GM23248 (cell line): ENCODE results near the gene FAM117A. TPM values are rescaled to one million over a fixed set of nuclear protein-coding genes. Genes with fewer than 3 reads are reported as not detected.
"Not testable (repeated sequence)": the region's sequence is repeated elsewhere in the genome, so short reads cannot be mapped to it uniquely, and the experiment has no call there.

Source experiments
- DNase-seq: peaks from one replicate; pipeline ENCODE4 v3.0.0-alpha.2; 2015
- H2AFZ ChIP-seq: fragments of 200-600 bp; sonication (generic); 2 replicates; pipeline ENCODE4 v1.6.1; 2016; ENCODE audit warnings: antibody characterized with exemption
- H3F3A ChIP-seq: fragments of 200-600 bp; sonication (generic); 2 replicates; pipeline ENCODE4 v1.6.1; 2016; ENCODE audit warnings: mild to moderate bottlenecking, antibody characterized with exemption, mixed run types; ENCODE audit not compliant: insufficient read depth
- H3K27ac ChIP-seq: fragments of 200-600 bp; sonication (generic); 2 replicates; pipeline ENCODE4 v1.5.1; 2016; ENCODE audit warnings: mild to moderate bottlenecking
- H3K27me3 ChIP-seq: fragments of 200-600 bp; sonication (generic); replicated peaks from 2 replicates; pipeline ENCODE4 v1.6.1; 2016; ENCODE audit warnings: mild to moderate bottlenecking; ENCODE audit not compliant: insufficient read depth
- H3K36me3 ChIP-seq: fragments of 200-600 bp; sonication (generic); 2 replicates; pipeline ENCODE4 v1.6.1; 2016; ENCODE audit warnings: low read depth, mild to moderate bottlenecking
- H3K4me1 ChIP-seq: fragments of 200-600 bp; sonication (generic); 2 replicates; pipeline ENCODE4 v1.6.1; 2016; ENCODE audit warnings: mild to moderate bottlenecking; ENCODE audit not compliant: insufficient read depth
- H3K4me2 ChIP-seq: fragments of 200-600 bp; sonication (generic); one replicate; pipeline ENCODE4 v1.6.1; 2016; ENCODE audit warnings: mild to moderate bottlenecking; ENCODE audit not compliant: unreplicated experiment
- H3K4me3 ChIP-seq: fragments of 200-600 bp; sonication (generic); 2 replicates; pipeline ENCODE4 v1.5.1; 2016; ENCODE audit warnings: mild to moderate bottlenecking
- H3K79me2 ChIP-seq: fragments of 200-600 bp; sonication (generic); 2 replicates; pipeline ENCODE4 v1.6.1; 2016; ENCODE audit warnings: mild to moderate bottlenecking; ENCODE audit not compliant: insufficient read depth
- H3K9ac ChIP-seq: fragments of 200-600 bp; sonication (generic); 2 replicates; pipeline ENCODE4 v1.6.1; 2016; ENCODE audit warnings: mild to moderate bottlenecking
- H3K9me2 ChIP-seq: fragments of 200-600 bp; sonication (generic); 2 replicates; pipeline ENCODE4 v1.6.1; 2016; ENCODE audit warnings: mixed run types, mild to moderate bottlenecking, moderate library complexity; ENCODE audit not compliant: insufficient read depth
- H3K9me3 ChIP-seq: fragments of 200-600 bp; sonication (generic); one replicate; pipeline ENCODE4 v1.6.1; 2017; ENCODE audit warnings: low read depth
- H4K20me1 ChIP-seq: fragments of 200-600 bp; sonication (generic); 2 replicates; pipeline ENCODE4 v1.6.0; 2016; ENCODE audit not compliant: insufficient read depth
- EZH2 ChIP-seq: fragments of 200-600 bp; sonication (generic); IDR thresholded peaks from 2 replicates; pipeline ENCODE4 v1.6.1; 2018; ENCODE audit warnings: antibody characterized with exemption, mild to moderate bottlenecking; ENCODE audit not compliant: insufficient read depth, poor library complexity, severe bottlenecking
- EZH2phosphoT487 ChIP-seq: fragments of 200-600 bp; sonication (generic); IDR thresholded peaks from 2 replicates; pipeline ENCODE4 v1.6.1; 2018; ENCODE audit warnings: antibody characterized with exemption, moderate library complexity, mild to moderate bottlenecking, low read depth; ENCODE audit not compliant: insufficient read depth
- WGBS, 2 experiments: methylation state at CpG; one replicate each; pipeline ENCODE4 v1.1.6; 2015 to 2017; ENCODE audit warnings: low lambda C conversion rate in 2 of 2, low coverage in 1 of 2; ENCODE audit errors: missing lambda C conversion rate in 2 of 2; 5-methylcytosine and 5-hydroxymethylcytosine counted together
- in situ Hi-C: fragments of 300-500 bp; cut with MboI; formaldehyde crosslinking; loops from 2 replicates; pipeline ENCODE4 v1.15.0; 2020
- polyA plus RNA-seq: library from polyadenylated mRNA; unstranded; fragments of >200 nt; fragmentation: Nextera tagmentation; extraction: Ambion mirVana; gene quantifications from 2 replicates; pipeline ENCODE4 v1.2.1, GENCODE V29; 2016
- total RNA-seq: library from RNA; depleted of rRNA; stranded (reverse); fragments of >200 nt; shearing (Covaris generic); gene quantifications from 2 replicates; pipeline ENCODE4 v1.2.3, GENCODE V29; 2014

Gene FAM117A
- total and polyA plus RNA-seq, 2 experiments from 2014 or later = 1.8 to 4.0 TPM

DNA sequence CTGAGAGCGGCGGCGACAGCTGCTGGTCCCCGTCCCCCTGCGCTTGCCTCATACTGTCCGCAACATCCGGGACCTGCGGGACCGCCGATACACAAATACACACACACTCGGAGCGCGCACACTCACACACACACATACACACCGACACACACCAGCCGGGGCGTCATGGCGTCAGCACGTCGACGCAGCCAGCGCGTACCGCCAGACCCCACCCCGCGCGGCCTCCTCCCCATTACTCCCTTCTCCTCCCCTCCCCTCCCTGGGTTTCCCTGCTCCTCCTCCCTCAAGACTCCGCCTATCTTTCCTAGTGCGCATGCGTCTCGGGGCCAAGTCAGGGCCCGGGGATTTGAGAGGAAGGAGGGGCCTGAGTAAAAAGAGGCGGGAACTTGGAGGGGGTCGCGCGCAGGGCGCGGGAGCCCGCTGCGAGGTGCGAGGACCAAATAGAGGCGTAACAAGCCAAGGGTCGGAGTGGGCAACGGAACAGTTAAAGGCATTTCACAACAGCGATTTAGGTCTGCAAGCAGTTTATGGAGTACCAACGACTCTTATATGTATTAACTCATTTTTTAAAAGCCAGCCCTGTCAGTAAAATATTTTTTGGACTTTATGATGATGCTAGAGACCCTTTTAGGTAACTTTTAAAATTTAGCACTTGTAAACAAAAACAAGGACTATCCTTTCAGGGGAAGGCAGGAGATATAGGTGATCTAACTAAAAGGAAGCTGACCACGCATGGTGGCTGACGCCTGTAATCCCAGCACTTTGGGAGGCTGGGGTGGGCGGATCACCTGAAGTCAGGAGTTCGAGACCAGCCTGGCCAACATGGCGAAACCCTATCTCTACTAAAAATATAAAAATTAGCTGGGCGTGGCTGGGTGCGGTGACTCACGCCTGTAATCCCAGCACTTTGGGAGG lies 85.7 kb downstream of the FAM117A start, which contains the start of gene SPOP:
TSS of gene SPOP (minus strand) at position 165 of the 915 bp plus-strand sequence. CDS start 55,287 bp downstream, outside the sequence.
- no peaks in the 10 kb centered on the region for H4K20me1 ChIP-seq
- H3K27ac ChIP-seq = peak within 1 kb of the TSS; percentile 88
- peak within 1 kb of the TSS; percentile 98 for H2AFZ ChIP-seq
- H3K4me1 ChIP-seq = peaks cover 28% of the 10 kb centered on the region
- H3K4me2 ChIP-seq = peak within 1 kb of the TSS; percentile 100
- WGBS, 2 experiments = 18 to 25% methylated on average over 34 to 48 of the region's 53 CpGs
- H3K9me3 ChIP-seq = no peaks in the 10 kb centered on the region
- H3K4me3 ChIP-seq = peak within 1 kb of the TSS; percentile 77
- peaks cover 12% of the 10 kb centered on the region; the same call in 1 of the 2 replicates for H3F3A ChIP-seq
- H3K27me3 ChIP-seq = no peaks in the 10 kb centered on the region
- peaks cover 40% of the 10 kb centered on the region for H3K79me2 ChIP-seq
- TF ChIP-seq EZH2 (no peak), EZH2phosphoT487 (no peak)
- in situ Hi-C loops = no loop called here
- peak within 1 kb of the TSS; percentile 93 for H3K9ac ChIP-seq
- H3K9me2 ChIP-seq = no peaks in the 10 kb centered on the region
- DNase-seq = peak; percentile 99
- H3K36me3 ChIP-seq = 0 out of 2 replicates have a peak, but pooled peaks cover 7% of the 10 kb centered on the region

DNA sequence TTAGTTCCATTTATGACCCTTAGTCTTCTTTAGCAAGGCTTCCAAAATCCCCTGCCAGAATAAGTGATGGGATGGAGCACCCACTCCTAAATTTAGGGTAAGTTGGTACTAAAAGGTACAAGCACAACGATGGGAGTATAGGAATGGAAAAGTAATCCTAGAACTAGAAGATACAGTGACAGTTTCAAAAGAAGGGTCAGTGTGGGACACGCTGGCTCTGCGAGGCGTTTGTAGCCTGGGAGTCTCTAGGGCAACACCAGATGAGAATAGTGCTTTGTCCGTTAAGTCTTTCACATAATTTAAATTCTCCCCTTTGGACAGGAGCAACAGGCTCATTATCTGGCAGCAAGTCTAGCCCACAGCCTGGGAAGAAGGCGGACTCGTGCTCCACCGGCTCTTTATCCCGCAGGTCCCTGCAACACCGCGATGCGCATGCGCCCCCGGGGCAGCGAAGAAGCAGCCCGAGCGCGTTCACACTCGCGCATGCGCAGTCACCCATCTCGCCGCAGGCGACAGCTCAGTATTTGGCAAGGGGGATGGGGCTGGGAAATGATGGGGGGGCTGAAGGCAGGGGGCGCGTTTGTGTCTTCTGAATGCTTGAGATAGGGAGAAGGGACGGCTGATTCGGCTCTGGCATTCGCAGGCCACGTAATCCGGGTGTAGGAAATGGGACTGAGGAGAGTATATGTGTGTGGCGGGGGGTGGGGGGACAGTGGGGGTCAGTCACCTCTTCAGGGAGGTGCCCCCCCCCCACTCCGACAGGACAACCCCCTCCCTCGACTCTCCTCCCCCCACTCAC lies 86.6 kb downstream of the FAM117A start:
- in situ Hi-C loops = no loop called here

DNA sequence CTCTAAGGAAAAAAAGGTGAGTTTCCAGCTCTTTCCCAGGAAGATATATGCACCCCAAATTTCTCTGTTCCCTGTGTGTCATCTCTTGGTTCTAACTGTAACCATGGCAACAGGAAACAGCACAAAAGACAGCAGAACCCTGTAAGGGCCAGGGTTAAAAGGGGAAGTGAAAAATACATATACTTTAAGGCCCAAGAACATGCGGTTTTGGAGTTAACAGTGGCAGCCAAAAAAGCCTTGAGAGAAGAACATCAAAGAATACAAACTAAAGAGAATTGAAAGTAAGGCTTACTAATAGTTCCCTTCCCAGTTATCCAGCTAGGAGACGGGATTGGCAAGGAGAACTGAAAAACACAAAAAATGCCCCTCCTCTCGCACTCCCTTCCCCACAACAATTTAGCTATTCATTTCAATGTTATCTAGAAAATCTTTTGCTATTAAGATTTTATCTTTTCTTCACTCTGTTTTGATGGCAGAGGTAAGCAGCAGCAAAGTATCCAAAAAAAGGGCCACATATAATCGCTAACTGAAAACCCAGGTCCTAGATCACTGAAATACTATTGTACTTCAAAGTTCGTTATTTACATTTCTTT lies 87.6 kb downstream of the FAM117A start:
- Histone ChIP-seq H3K27ac (peak overlapping the region; percentile 88), H3K4me3 (peak overlapping the region; percentile 77), H3K79me2 (peaks cover 59% of the 10 kb centered on the region), H4K20me1 (no peaks in the 10 kb centered on the region), H3K27me3 (no peaks in the 10 kb centered on the region), H3F3A (peaks cover 13% of the 10 kb centered on the region; the same call in 1 of the 2 replicates), H3K9ac (peak overlapping the region; percentile 93), H3K9me3 (no peaks in the 10 kb centered on the region), H3K4me2 (peak overlapping the region; percentile 100), H3K4me1 (peaks cover 29% of the 10 kb centered on the region), H3K36me3 (0 out of 2 replicates have a peak, but pooled peaks cover 7% of the 10 kb centered on the region), H3K9me2 (no peaks in the 10 kb centered on the region), H2AFZ (peak overlapping the region; percentile 82)
- whole genome bisulfite sequencing, 2 experiments = 31 to 34% methylated on average over 5 of the region's 5 CpGs
- peak; percentile 78 for DNase-seq
- TF ChIP-seq EZH2phosphoT487 (no peak), EZH2 (no peak)
- in situ Hi-C loops = no loop called here

More for the DNA sequence above, 86.6 kb downstream of the FAM117A start:
- peak overlapping the region; percentile 77 for H3K4me3 ChIP-seq
- H3K9me2 ChIP-seq = no peaks in the 10 kb centered on the region
- 1 to 2% methylated on average over 29 to 32 of the region's 34 CpGs for WGBS, 2 experiments
- peak overlapping the region; percentile 100 for H3K4me2 ChIP-seq
- H3K4me1 ChIP-seq = peaks cover 28% of the 10 kb centered on the region
- 0 out of 2 replicates have a peak, but pooled peaks cover 7% of the 10 kb centered on the region for H3K36me3 ChIP-seq
- DNase-seq = peak; percentile 96
- peak overlapping the region; percentile 88 for H3K27ac ChIP-seq
- peaks cover 49% of the 10 kb centered on the region for H3K79me2 ChIP-seq
- H2AFZ ChIP-seq = peak overlapping the region; percentile 82
- no peaks in the 10 kb centered on the region for H3K9me3 ChIP-seq
- H4K20me1 ChIP-seq = no peaks in the 10 kb centered on the region
- H3K9ac ChIP-seq = peak overlapping the region; percentile 93
- peaks cover 12% of the 10 kb centered on the region; the same call in 1 of the 2 replicates for H3F3A ChIP-seq
- no peaks in the 10 kb centered on the region for H3K27me3 ChIP-seq
- TF ChIP-seq EZH2 (no peak), EZH2phosphoT487 (no peak)

DNA sequence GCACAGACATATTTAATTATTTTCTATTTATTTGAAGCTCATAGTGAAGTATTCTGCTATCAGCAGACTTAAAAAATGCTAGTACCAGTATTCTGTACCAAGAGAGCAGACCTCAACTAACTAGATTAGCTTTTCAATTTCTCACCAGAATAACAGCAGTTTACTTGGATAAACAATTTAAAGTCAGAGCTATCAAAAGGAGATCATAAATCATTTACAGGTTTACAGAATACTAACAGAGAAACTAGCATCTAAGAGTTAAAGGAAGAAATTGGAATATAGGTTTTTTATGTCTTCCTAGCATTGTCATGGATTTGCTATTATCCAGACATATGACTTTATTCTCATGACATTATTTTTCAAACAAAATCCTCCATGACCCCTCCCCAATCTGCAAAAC lies 89.4 kb downstream of the FAM117A start:
- Histone ChIP-seq H3K79me2 (peaks cover 77% of the 10 kb centered on the region), H3K9ac (no peak overlapping the region), H2AFZ (no peak overlapping the region), H3K27ac (no peak overlapping the region; the same call in 1 of the 2 replicates), H3K9me2 (no peaks in the 10 kb centered on the region), H3K4me1 (peaks cover 47% of the 10 kb centered on the region), H4K20me1 (peaks cover 4% of the 10 kb centered on the region; the same call in 1 of the 2 replicates), H3K36me3 (0 out of 2 replicates have a peak, but pooled peaks cover 7% of the 10 kb centered on the region), H3K4me3 (no peak overlapping the region), H3K9me3 (no peaks in the 10 kb centered on the region), H3F3A (peaks cover 30% of the 10 kb centered on the region), H3K4me2 (no peak overlapping the region), H3K27me3 (no peaks in the 10 kb centered on the region)
- DNase-seq = no peak
- TF ChIP-seq EZH2 (no peak), EZH2phosphoT487 (no peak)
- in situ Hi-C loops = no loop called here

DNA sequence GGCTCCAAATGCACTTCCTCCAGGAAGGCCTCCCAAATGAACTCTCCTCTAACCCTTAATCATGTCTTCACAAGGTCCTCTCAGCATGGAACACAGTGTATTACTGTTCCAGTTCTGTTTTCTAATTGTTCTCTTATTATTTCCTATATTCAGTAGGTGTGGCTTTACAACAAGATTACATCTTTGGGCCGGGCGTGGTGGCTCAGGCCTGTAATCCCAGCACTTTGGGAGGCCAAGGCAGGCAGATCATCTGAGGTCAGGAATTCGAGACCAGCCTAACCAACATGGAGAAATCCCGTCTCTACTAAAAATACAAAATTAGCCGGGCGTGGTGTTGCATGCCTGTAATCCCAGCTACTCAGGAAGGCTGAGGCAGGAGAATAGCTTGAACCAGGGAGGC lies 90.3 kb downstream of the FAM117A start:
- H3K9ac ChIP-seq, H3K4me2 ChIP-seq, DNase-seq, H3K9me2 ChIP-seq, H3K9me3 ChIP-seq, H3K36me3 ChIP-seq, H2AFZ ChIP-seq, H3K4me3 ChIP-seq, H3K27me3 ChIP-seq, H4K20me1 ChIP-seq, H3K27ac ChIP-seq, in situ Hi-C loops: not testable (repeated sequence)
- Histone ChIP-seq H3K4me1 (peaks cover 47% of the 10 kb centered on the region), H3K79me2 (peaks cover 86% of the 10 kb centered on the region), H3F3A (peaks cover 30% of the 10 kb centered on the region)
- 87 to 89% methylated on average over 6 of the region's 6 CpGs for WGBS, 2 experiments
